WTC11 (cell line): ENCODE measurements around the gene RSPH1. TPM values are rescaled to one million over a fixed set of nuclear protein-coding genes. Genes with fewer than 3 reads are reported as not detected.

Source experiments
- ATAC-seq: fragments of 200-7000 bp; cut with Tn5 transposase; 2 replicates; pipeline ENCODE4 v1.10.0; 2021; ENCODE audit warnings: mild to moderate bottlenecking, moderate library complexity
- CTCF ChIA-PET: fragments of 300-600 bp; sonication (Branson Sonifier 250); formaldehyde crosslinking; loops from one replicate; lab custom pipeline; 2021; ENCODE audit warnings: antibody characterized with exemption; lab: Charles Lee
- POLR2A ChIA-PET: fragments of 350-600 bp; sonication (Branson Sonifier 250); formaldehyde crosslinking; loops from one replicate; lab custom pipeline; 2021; ENCODE audit warnings: antibody characterized with exemption; lab: Charles Lee
- DNase-seq: peaks from one replicate; pipeline ENCODE4 v3.0.0; 2021; ENCODE audit warnings: low spot score
- H3K27ac Mint-ChIP-seq: 2 replicates; pipeline ENCODE4 v1.8.0; 2021; ENCODE audit warnings: mixed read lengths
- H3K27me3 Mint-ChIP-seq: 2 replicates; pipeline ENCODE4 v1.8.0; 2021; ENCODE audit warnings: low read depth, mild to moderate bottlenecking, moderate library complexity, mixed read lengths
- H3K36me3 Mint-ChIP-seq: 2 replicates; pipeline ENCODE4 v1.8.0; 2021; ENCODE audit warnings: mixed read lengths
- H3K4me1 Mint-ChIP-seq: 2 replicates; pipeline ENCODE4 v1.8.0; 2022; ENCODE audit warnings: mixed read lengths
- H3K4me3 Mint-ChIP-seq: 2 replicates; pipeline ENCODE4 v1.8.0; 2021; ENCODE audit warnings: mild to moderate bottlenecking, moderate library complexity, mixed read lengths
- H3K9me3 Mint-ChIP-seq: 2 replicates; pipeline ENCODE4 v1.8.0; 2021; ENCODE audit warnings: mixed read lengths
- E2F5 ChIP-seq: sonication (generic); formaldehyde crosslinking; IDR thresholded peaks from 2 replicates; pipeline ENCODE4 v1.8.1; 2022; ENCODE audit warnings: mild to moderate bottlenecking, moderate library complexity, missing genetic modification reagents
- FOXK1 ChIP-seq: sonication (generic); formaldehyde crosslinking; IDR thresholded peaks from 2 replicates; pipeline ENCODE4 v1.8.0; 2022; ENCODE audit warnings: mild to moderate bottlenecking, moderate library complexity, missing genetic modification reagents
- GRHL2 ChIP-seq: fragments of 250-450 bp; sonication (Bioruptor Pico); IDR thresholded peaks from 2 replicates; pipeline ENCODE4 v1.8.0; 2022; ENCODE audit warnings: mild to moderate bottlenecking, moderate library complexity; ENCODE audit not compliant: insufficient replicate concordance, severe bottlenecking
- GTF2I ChIP-seq: fragments of 250-450 bp; sonication (Bioruptor Pico); conservative IDR thresholded peaks from 2 replicates; pipeline ENCODE4 v1.4.0; 2021; ENCODE audit warnings: mild to moderate bottlenecking
- JAZF1 ChIP-seq: fragments of 250-450 bp; sonication (Bioruptor Pico); IDR thresholded peaks from 2 replicates; pipeline ENCODE4 v1.9.0; 2021; ENCODE audit warnings: moderate library complexity, mild to moderate bottlenecking, inconsistent platforms
- NR3C1 ChIP-seq: sonication (generic); formaldehyde crosslinking; conservative IDR thresholded peaks from 2 replicates; pipeline ENCODE4 v1.8.1; 2023; ENCODE audit warnings: low read depth, mild to moderate bottlenecking, missing genetic modification reagents
- OVOL2 ChIP-seq: fragments of 250-450 bp; sonication (Bioruptor Pico); IDR thresholded peaks from 2 replicates; pipeline ENCODE4 v1.9.0; 2021; ENCODE audit warnings: mild to moderate bottlenecking, borderline replicate concordance
- SOX15 ChIP-seq: fragments of 250-450 bp; sonication (Bioruptor Pico); IDR thresholded peaks from 2 replicates; pipeline ENCODE4 v1.9.0; 2021; ENCODE audit warnings: mild to moderate bottlenecking
- SP1 ChIP-seq: sonication (generic); formaldehyde crosslinking; conservative IDR thresholded peaks from 2 replicates; pipeline ENCODE4 v1.8.1; 2022; ENCODE audit warnings: missing genetic modification reagents
- TEAD1 ChIP-seq: sonication (generic); formaldehyde crosslinking; IDR thresholded peaks from 2 replicates; pipeline ENCODE4 v1.8.0; 2022; ENCODE audit warnings: mild to moderate bottlenecking, missing genetic modification reagents
- TEAD4 ChIP-seq: sonication (generic); formaldehyde crosslinking; IDR thresholded peaks from 2 replicates; pipeline ENCODE4 v1.8.0; 2022; ENCODE audit warnings: mild to moderate bottlenecking, missing genetic modification reagents
- ZBTB21 ChIP-seq: sonication (generic); formaldehyde crosslinking; IDR thresholded peaks from 2 replicates; pipeline ENCODE4 v1.8.1; 2023; ENCODE audit warnings: mild to moderate bottlenecking, missing genetic modification reagents, borderline replicate concordance
- ZBTB43 ChIP-seq: sonication (generic); formaldehyde crosslinking; IDR thresholded peaks from 2 replicates; pipeline ENCODE4 v1.8.1; 2023; ENCODE audit warnings: mild to moderate bottlenecking, missing genetic modification reagents
- ZNF121 ChIP-seq: sonication (generic); formaldehyde crosslinking; IDR thresholded peaks from 2 replicates; pipeline ENCODE4 v1.8.0; 2023; ENCODE audit warnings: missing genetic modification reagents
- ZNF138 ChIP-seq: sonication (generic); formaldehyde crosslinking; conservative IDR thresholded peaks from 2 replicates; pipeline ENCODE4 v1.8.1; 2022; ENCODE audit warnings: mild to moderate bottlenecking, moderate library complexity, missing genetic modification reagents
- ZNF219 ChIP-seq: sonication (generic); formaldehyde crosslinking; IDR thresholded peaks from 2 replicates; pipeline ENCODE4 v1.8.0; 2023; ENCODE audit warnings: missing genetic modification reagents, mild to moderate bottlenecking, borderline replicate concordance
- ZNF396 ChIP-seq: fragments of 250-450 bp; sonication (Bioruptor Pico); IDR thresholded peaks from 2 replicates; pipeline ENCODE4 v1.8.0; 2021; ENCODE audit warnings: mild to moderate bottlenecking, moderate library complexity, borderline replicate concordance
- ZNF416 ChIP-seq: fragments of 250-450 bp; sonication (Bioruptor Pico); IDR thresholded peaks from 2 replicates; pipeline ENCODE4 v1.9.0; 2021; ENCODE audit warnings: mild to moderate bottlenecking, inconsistent platforms
- ZNF532 ChIP-seq: fragments of 250-450 bp; sonication (Bioruptor Pico); IDR thresholded peaks from 2 replicates; pipeline ENCODE4 v1.9.0; 2021; ENCODE audit warnings: mild to moderate bottlenecking, borderline replicate concordance
- total RNA-seq: library from RNA; stranded (reverse); gene quantifications from 3 replicates; pipeline ENCODE4 v1.2.3, GENCODE V29; 2021
- TF ChIP-seq, protein P1 (sequence below): sonication (generic); formaldehyde crosslinking; IDR thresholded peaks from 2 replicates; pipeline ENCODE4 v1.8.0; 2022; ENCODE audit warnings: mild to moderate bottlenecking, missing genetic modification reagents
- TF ChIP-seq, protein P2 (sequence below): sonication (generic); formaldehyde crosslinking; IDR thresholded peaks from 2 replicates; pipeline ENCODE4 v1.8.1; 2022; ENCODE audit warnings: low read depth, missing genetic modification reagents, borderline replicate concordance
- TF ChIP-seq, protein P3 (sequence below): fragments of 200-600 bp; IDR thresholded peaks from 2 replicates; pipeline ENCODE4 v1.8.0; 2022; ENCODE audit warnings: antibody characterized with exemption

The RSPH1 gene
- total RNA-seq, 1 experiment from 2014 or later, result 0.11 TPM

DNA sequence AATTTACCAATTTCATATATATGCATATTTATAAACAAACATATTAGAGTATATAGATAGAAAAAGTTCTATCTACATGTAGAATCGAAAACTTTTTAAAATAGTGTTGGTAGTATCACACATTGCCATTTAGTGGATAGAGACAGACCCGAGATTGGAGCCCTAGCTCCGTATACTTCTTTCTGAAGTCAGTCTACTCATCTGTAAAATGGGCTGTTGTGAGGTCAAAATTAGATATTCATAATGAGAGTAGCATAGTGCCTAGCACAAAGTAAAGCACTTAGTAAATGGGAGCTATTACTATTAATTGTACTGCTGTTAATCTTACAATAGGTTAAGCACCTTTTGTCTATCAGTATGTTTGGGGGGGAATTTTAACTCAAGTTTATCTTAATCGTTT lies 4.2 kb upstream of the RSPH1 start:
- TF ChIP-seq ZNF121 (CRISPR knock-in tag) (no peak), ZBTB43 (CRISPR knock-in tag) (no peak), GTF2I (0 out of 2 replicates have a peak, but pooled peaks have one; percentile 24), ZNF532 (CRISPR knock-in tag) (no peak), FOXK1 (no peak), GRHL2 (CRISPR knock-in tag) (no peak), ZNF396 (CRISPR knock-in tag) (no peak), ZNF219 (no peak), TEAD1 (CRISPR knock-in tag) (no peak)
- Mint-ChIP-seq H3K27ac (no peak overlapping the region), H3K4me3 (no peak overlapping the region), H3K27me3 (peaks cover 23% of the 10 kb centered on the region), H3K4me1 (peaks cover 16% of the 10 kb centered on the region), H3K36me3 (no peaks in the 10 kb centered on the region), H3K9me3 (no peaks in the 10 kb centered on the region)
- DNase-seq (no peak), ATAC-seq (no peak)
- POLR2A ChIA-PET, result no interaction called here
- CTCF ChIA-PET, result interaction anchor here (1.4 to 1.5 kb wide), 2 partner anchors 33 to 119 kb away, joined by 3 to 6 read pairs; no protein-coding TSS in a partner anchor

DNA sequence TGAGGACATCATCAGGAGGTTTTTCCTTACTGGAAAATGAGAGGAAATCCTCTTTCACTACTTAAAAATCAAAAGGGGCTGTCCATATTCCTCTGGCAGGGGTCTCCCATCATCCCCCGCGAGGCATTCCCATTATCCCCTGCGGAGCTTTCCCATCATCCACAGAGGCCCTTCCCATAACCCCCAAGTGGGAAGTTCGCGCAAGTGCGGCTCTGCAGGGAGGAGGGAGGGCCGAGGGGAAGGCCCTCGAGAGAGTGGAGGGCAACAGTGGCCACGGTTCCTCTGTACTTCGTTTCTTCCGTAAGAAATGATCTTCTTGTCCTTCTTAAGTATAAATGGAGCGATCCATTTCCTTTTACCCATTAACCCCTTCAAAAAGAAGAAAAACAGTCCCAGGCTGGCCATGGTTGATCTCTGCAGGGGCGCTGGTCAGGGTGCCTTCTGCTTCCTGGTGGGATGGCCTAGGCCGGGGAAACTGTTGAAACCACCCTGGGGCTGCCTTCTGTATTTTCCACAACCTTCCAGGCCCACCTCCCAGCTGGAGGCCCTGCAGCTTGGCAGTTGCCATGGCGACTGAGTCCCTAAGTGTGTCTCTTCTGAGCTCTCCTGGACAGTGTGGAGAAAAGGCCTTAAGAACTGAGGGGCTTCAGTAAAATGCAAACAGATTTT lies 3.6 kb upstream of the RSPH1 start:
- CTCF ChIA-PET, result interaction anchor here (1.3 to 1.5 kb wide), 3 partner anchors 32 to 382 kb away, joined by 3 to 6 read pairs (median 3); no protein-coding TSS in a partner anchor
- no peak for ATAC-seq
- H3K4me1 Mint-ChIP-seq, result peaks cover 16% of the 10 kb centered on the region
- TF ChIP-seq, protein P1, sequence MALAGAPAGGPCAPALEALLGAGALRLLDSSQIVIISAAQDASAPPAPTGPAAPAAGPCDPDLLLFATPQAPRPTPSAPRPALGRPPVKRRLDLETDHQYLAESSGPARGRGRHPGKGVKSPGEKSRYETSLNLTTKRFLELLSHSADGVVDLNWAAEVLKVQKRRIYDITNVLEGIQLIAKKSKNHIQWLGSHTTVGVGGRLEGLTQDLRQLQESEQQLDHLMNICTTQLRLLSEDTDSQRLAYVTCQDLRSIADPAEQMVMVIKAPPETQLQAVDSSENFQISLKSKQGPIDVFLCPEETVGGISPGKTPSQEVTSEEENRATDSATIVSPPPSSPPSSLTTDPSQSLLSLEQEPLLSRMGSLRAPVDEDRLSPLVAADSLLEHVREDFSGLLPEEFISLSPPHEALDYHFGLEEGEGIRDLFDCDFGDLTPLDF (CRISPR knock-in tag), result no peak
- TF ChIP-seq, protein P2, sequence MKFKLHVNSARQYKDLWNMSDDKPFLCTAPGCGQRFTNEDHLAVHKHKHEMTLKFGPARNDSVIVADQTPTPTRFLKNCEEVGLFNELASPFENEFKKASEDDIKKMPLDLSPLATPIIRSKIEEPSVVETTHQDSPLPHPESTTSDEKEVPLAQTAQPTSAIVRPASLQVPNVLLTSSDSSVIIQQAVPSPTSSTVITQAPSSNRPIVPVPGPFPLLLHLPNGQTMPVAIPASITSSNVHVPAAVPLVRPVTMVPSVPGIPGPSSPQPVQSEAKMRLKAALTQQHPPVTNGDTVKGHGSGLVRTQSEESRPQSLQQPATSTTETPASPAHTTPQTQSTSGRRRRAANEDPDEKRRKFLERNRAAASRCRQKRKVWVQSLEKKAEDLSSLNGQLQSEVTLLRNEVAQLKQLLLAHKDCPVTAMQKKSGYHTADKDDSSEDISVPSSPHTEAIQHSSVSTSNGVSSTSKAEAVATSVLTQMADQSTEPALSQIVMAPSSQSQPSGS (CRISPR knock-in tag), result no peak
- TF ChIP-seq ZBTB43 (CRISPR knock-in tag) (no peak), ZNF416 (no peak), SOX15 (CRISPR knock-in tag) (no peak), ZBTB21 (no peak), OVOL2 (CRISPR knock-in tag) (no peak), ZNF138 (CRISPR knock-in tag) (no peak), JAZF1 (CRISPR knock-in tag) (no peak), TEAD4 (CRISPR knock-in tag) (no peak), NR3C1 (no peak), E2F5 (CRISPR knock-in tag) (no peak), SP1 (no peak)
- TF ChIP-seq, protein P3, sequence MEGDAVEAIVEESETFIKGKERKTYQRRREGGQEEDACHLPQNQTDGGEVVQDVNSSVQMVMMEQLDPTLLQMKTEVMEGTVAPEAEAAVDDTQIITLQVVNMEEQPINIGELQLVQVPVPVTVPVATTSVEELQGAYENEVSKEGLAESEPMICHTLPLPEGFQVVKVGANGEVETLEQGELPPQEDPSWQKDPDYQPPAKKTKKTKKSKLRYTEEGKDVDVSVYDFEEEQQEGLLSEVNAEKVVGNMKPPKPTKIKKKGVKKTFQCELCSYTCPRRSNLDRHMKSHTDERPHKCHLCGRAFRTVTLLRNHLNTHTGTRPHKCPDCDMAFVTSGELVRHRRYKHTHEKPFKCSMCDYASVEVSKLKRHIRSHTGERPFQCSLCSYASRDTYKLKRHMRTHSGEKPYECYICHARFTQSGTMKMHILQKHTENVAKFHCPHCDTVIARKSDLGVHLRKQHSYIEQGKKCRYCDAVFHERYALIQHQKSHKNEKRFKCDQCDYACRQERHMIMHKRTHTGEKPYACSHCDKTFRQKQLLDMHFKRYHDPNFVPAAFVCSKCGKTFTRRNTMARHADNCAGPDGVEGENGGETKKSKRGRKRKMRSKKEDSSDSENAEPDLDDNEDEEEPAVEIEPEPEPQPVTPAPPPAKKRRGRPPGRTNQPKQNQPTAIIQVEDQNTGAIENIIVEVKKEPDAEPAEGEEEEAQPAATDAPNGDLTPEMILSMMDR, result no peak

More for the DNA sequence above, 3.6 kb upstream of the RSPH1 start:
- H3K4me3 Mint-ChIP-seq, result no peak overlapping the region
- DNase-seq, result no peak
- no peak overlapping the region for H3K27ac Mint-ChIP-seq
- no peaks in the 10 kb centered on the region for H3K9me3 Mint-ChIP-seq
- POLR2A ChIA-PET, result no interaction called here
- peaks cover 30% of the 10 kb centered on the region for H3K27me3 Mint-ChIP-seq
- H3K36me3 Mint-ChIP-seq, result no peaks in the 10 kb centered on the region
